ENCODE results near the gene MESP1. TPM values are rescaled to one million over a fixed set of nuclear protein-coding genes. Genes with fewer than 3 reads are reported as not detected.

The MESP1 gene
- total RNA-seq, 1 donor from 2014 or later: 0.45 TPM

GRCh38 chr15:89724621-89725020 lies 26.4 kb downstream of the MESP1 start:
- DNase-seq (ENCODE audit: low read depth): no peak

- DNase-seq (ENCODE audit: low read depth): no peak
Observed at GRCh38 chr15:89723031-89723430, 28.0 kb downstream of the MESP1 start.

- DNase-seq (ENCODE audit: low read depth): no peak
Observed at GRCh38 chr15:89714775-89715174, 36.3 kb downstream of the MESP1 start.

GRCh38 chr15:89707577-89707976 lies 43.5 kb downstream of the MESP1 start:
- DNase-seq (ENCODE audit: low read depth): no peak

- no peak for DNase-seq (ENCODE audit: low read depth)
Observed at GRCh38 chr15:89704411-89704810, 46.6 kb downstream of the MESP1 start.

Other genes with a start within 250 kb of the MESP1 start
- 0.65 and 1.9 TPM in 2 replicates for gene TICRR, start 175.8 kb downstream of the MESP1 start, total RNA-seq
- gene KIF7, start 95.8 kb downstream of the MESP1 start, total RNA-seq: 1.4 and 4.1 TPM in 2 replicates
- 0.15 TPM in 1 of 2 replicates, not detected in the other for gene PLIN1, start 71.9 kb downstream of the MESP1 start, total RNA-seq
- 3.3 and 11.6 TPM in 2 replicates for gene PEX11A, start 60.5 kb downstream of the MESP1 start, total RNA-seq
- gene WDR93, start 60.4 kb downstream of the MESP1 start, total RNA-seq: 0.69 and 1.2 TPM in 2 replicates
- not detected in 2 replicates for gene MESP2, start 25.1 kb upstream of the MESP1 start, total RNA-seq
- 34.7 and 80.6 TPM in 2 replicates for gene ANPEP, start 63.6 kb upstream of the MESP1 start, total RNA-seq
- 64.9 and 74.4 TPM in 2 replicates for gene AP3S2, start 142.7 kb upstream of the MESP1 start, total RNA-seq
- 4.7 and 7.5 TPM in 2 replicates for gene ARPIN, start 161.7 kb upstream of the MESP1 start, total RNA-seq

All from renal cortical epithelial cell (primary cell).